Hepatocyte (in vitro differentiated cells): ENCODE results near the gene EPHB3. TPM values are rescaled to one million over a fixed set of nuclear protein-coding genes. Genes with fewer than 3 reads are reported as not detected.

ENCODE experiments used
- DNase-seq: peaks from one replicate; pipeline ENCODE4 v3.0.0-alpha.2; 2016; ENCODE audit warnings: low spot score
- H2AFZ ChIP-seq: fragments of 200-600 bp; sonication (generic); 2 replicates; pipeline ENCODE4 v1.6.0; 2016; ENCODE audit warnings: antibody characterized with exemption, mild to moderate bottlenecking
- H3K27ac ChIP-seq: fragments of 200-600 bp; sonication (generic); 2 replicates; pipeline ENCODE4 v1.5.1; 2016; ENCODE audit warnings: mild to moderate bottlenecking
- H3K27me3 ChIP-seq: fragments of 200-600 bp; sonication (generic); 2 replicates; pipeline ENCODE4 v1.6.1; 2016
- H3K36me3 ChIP-seq: fragments of 200-600 bp; sonication (generic); replicated peaks from 2 replicates; pipeline ENCODE4 v1.5.1; 2016; ENCODE audit warnings: low read depth; ENCODE audit not compliant: insufficient read depth
- H3K4me1 ChIP-seq: fragments of 200-600 bp; sonication (generic); 2 replicates; pipeline ENCODE4 v1.5.1; 2016; ENCODE audit warnings: mild to moderate bottlenecking, moderate library complexity; ENCODE audit not compliant: insufficient read depth
- H3K4me2 ChIP-seq: fragments of 200-600 bp; sonication (generic); 2 replicates; pipeline ENCODE4 v1.6.0; 2016
- H3K4me3 ChIP-seq: fragments of 200-600 bp; sonication (generic); 2 replicates; pipeline ENCODE4 v1.5.1; 2016; ENCODE audit warnings: mild to moderate bottlenecking
- H3K79me2 ChIP-seq: fragments of 200-600 bp; sonication (generic); 2 replicates; pipeline ENCODE4 v1.6.0; 2017; ENCODE audit warnings: mild to moderate bottlenecking
- H3K9me2 ChIP-seq: fragments of 200-600 bp; sonication (generic); replicated peaks from 2 replicates; pipeline ENCODE4 v1.6.0; 2017; ENCODE audit warnings: mild to moderate bottlenecking; ENCODE audit not compliant: insufficient read depth
- H3K9me3 ChIP-seq: fragments of 200-600 bp; sonication (generic); 2 replicates; pipeline ENCODE4 v1.5.1; 2016; ENCODE audit warnings: low read depth, mild to moderate bottlenecking
- H4K20me1 ChIP-seq: fragments of 200-600 bp; sonication (generic); 2 replicates; pipeline ENCODE4 v1.6.0; 2016; ENCODE audit warnings: mild to moderate bottlenecking; ENCODE audit not compliant: insufficient read depth, poor library complexity, severe bottlenecking
- CTCF ChIP-seq: fragments of 200-600 bp; sonication (generic); IDR thresholded peaks from 2 replicates; pipeline ENCODE4 v1.5.1; 2016; ENCODE audit warnings: antibody characterized with exemption, mild to moderate bottlenecking; ENCODE audit not compliant: poor library complexity
- EZH2 ChIP-seq: fragments of 200-600 bp; sonication (generic); IDR thresholded peaks from 2 replicates; pipeline ENCODE4 v1.6.1; 2016; ENCODE audit warnings: antibody characterized with exemption, mild to moderate bottlenecking, borderline replicate concordance
- EZH2phosphoT487 ChIP-seq: fragments of 200-600 bp; sonication (generic); IDR thresholded peaks from one replicate; pipeline ENCODE4 v1.6.1; 2018; ENCODE audit warnings: antibody characterized with exemption, mild to moderate bottlenecking, low read depth, moderate library complexity; ENCODE audit not compliant: unreplicated experiment, severe bottlenecking
- WGBS: methylation state at CpG from one replicate; pipeline ENCODE4 v1.1.6; 2016; ENCODE audit warnings: low lambda C conversion rate; ENCODE audit errors: missing lambda C conversion rate; 5-methylcytosine and 5-hydroxymethylcytosine counted together
- polyA plus RNA-seq: library from polyadenylated mRNA; unstranded; fragments of >200 nt; fragmentation: Nextera tagmentation; extraction: Ambion mirVana; gene quantifications from 2 replicates; pipeline ENCODE4 v1.2.1, GENCODE V29; 2016
- total RNA-seq: library from RNA; depleted of rRNA; stranded (reverse); fragments of >200 nt; gene quantifications from 2 replicates; pipeline ENCODE4 v1.2.3, GENCODE V29; 2014

Gene EPHB3
- total and polyA plus RNA-seq, 2 experiments from 2014 or later: 11.0 to 22.0 TPM

GRCh38 chr3:184578218-184578617, 16.6 kb downstream of the EPHB3 start:
- H3K79me2 ChIP-seq: peaks cover 22% of the 10 kb centered on the region
- H3K36me3 ChIP-seq: no peaks in the 10 kb centered on the region
- H3K4me3 ChIP-seq: no peak overlapping the region
- H3K9me2 ChIP-seq: no peaks in the 10 kb centered on the region
- H4K20me1 ChIP-seq: peaks cover 18% of the 10 kb centered on the region
- WGBS: 83% methylated on average over 4 of the region's 7 CpGs
- H3K27ac ChIP-seq: no peak overlapping the region
- no peaks in the 10 kb centered on the region for H3K9me3 ChIP-seq
- H3K27me3 ChIP-seq: no peaks in the 10 kb centered on the region
- no peak overlapping the region for H3K4me2 ChIP-seq
- H2AFZ ChIP-seq: no peak overlapping the region
- H3K4me1 ChIP-seq: peaks cover 37% of the 10 kb centered on the region
- DNase-seq: no peak
- TF ChIP-seq CTCF (no peak), EZH2 (no peak), EZH2phosphoT487 (no peak)

GRCh38 chr3:184578822-184579221, 17.2 kb downstream of the EPHB3 start:
- Histone ChIP-seq H3K36me3 (no peaks in the 10 kb centered on the region), H3K4me2 (no peak overlapping the region), H3K4me3 (no peak overlapping the region), H3K27ac (no peak overlapping the region), H3K79me2 (peaks cover 18% of the 10 kb centered on the region), H3K4me1 (peaks cover 40% of the 10 kb centered on the region), H3K27me3 (no peaks in the 10 kb centered on the region), H3K9me2 (no peaks in the 10 kb centered on the region), H3K9me3 (no peaks in the 10 kb centered on the region), H4K20me1 (peaks cover 13% of the 10 kb centered on the region), H2AFZ (no peak overlapping the region)
- 72% methylated on average over 7 of the region's 7 CpGs for WGBS
- TF ChIP-seq CTCF (no peak), EZH2 (no peak), EZH2phosphoT487 (no peak)
- no peak for DNase-seq

GRCh38 chr3:184579513-184579912, 17.9 kb downstream of the EPHB3 start:
- no peak overlapping the region for H3K27ac ChIP-seq
- H3K9me2 ChIP-seq: no peaks in the 10 kb centered on the region
- H3K9me3 ChIP-seq: no peaks in the 10 kb centered on the region
- no peak for TF ChIP-seq EZH2
- no peak for TF ChIP-seq EZH2phosphoT487
- no peak for TF ChIP-seq CTCF
- no peaks in the 10 kb centered on the region for H3K36me3 ChIP-seq
- H3K4me3 ChIP-seq: no peak overlapping the region
- no peak for DNase-seq
- H3K4me1 ChIP-seq: peaks cover 40% of the 10 kb centered on the region
- no peak overlapping the region for H3K4me2 ChIP-seq
- peaks cover 10% of the 10 kb centered on the region for H4K20me1 ChIP-seq
- 95% methylated on average over 22 of the region's 22 CpGs for WGBS
- no peak overlapping the region for H2AFZ ChIP-seq
- no peaks in the 10 kb centered on the region for H3K27me3 ChIP-seq
- peaks cover 11% of the 10 kb centered on the region for H3K79me2 ChIP-seq

- 95% methylated on average over 13 of the region's 16 CpGs for WGBS
- H2AFZ ChIP-seq: no peak overlapping the region
- no peaks in the 10 kb centered on the region for H3K9me3 ChIP-seq
- H3K27me3 ChIP-seq: no peaks in the 10 kb centered on the region
- TF ChIP-seq EZH2: no peak
- no peak for TF ChIP-seq EZH2phosphoT487
- no peak for TF ChIP-seq CTCF
- H4K20me1 ChIP-seq: peaks cover under 1% of the 10 kb centered on the region
- H3K4me2 ChIP-seq: no peak overlapping the region
- H3K4me3 ChIP-seq: no peak overlapping the region
- no peaks in the 10 kb centered on the region for H3K9me2 ChIP-seq
- no peaks in the 10 kb centered on the region for H3K36me3 ChIP-seq
- peaks cover 33% of the 10 kb centered on the region for H3K4me1 ChIP-seq
- H3K27ac ChIP-seq: no peak overlapping the region
- DNase-seq: no peak
- H3K79me2 ChIP-seq: peaks cover 8% of the 10 kb centered on the region
Measured at GRCh38 chr3:184580376-184580775, 18.8 kb downstream of the EPHB3 start.
